HL-60 (cell line): Measurements from ENCODE around the gene AVPR1B.

Experiments
- DNase-seq, 2 experiments: peaks; one replicate each; pipeline ENCODE4 v3.0.0-alpha.2; 2010 to 2020; ENCODE audit warnings: low read depth in 1 of 2, low spot score in 1 of 2
- H3K27ac ChIP-seq: fragments of 250-450 bp; sonication (Bioruptor Pico); replicated peaks from 2 replicates; pipeline ENCODE4 v1.5.1; 2020; ENCODE audit warnings: mild to moderate bottlenecking, moderate library complexity
- H3K27me3 ChIP-seq: fragments of 250-450 bp; sonication (Bioruptor Pico); 2 replicates; pipeline ENCODE4 v1.5.1; 2021; ENCODE audit warnings: mild to moderate bottlenecking, moderate library complexity; ENCODE audit not compliant: insufficient read depth, poor library complexity, severe bottlenecking
- H3K4me3 ChIP-seq: replicated peaks from 2 replicates; pipeline ENCODE4 v1.5.1; 2011; ENCODE audit warnings: mild to moderate bottlenecking, control low read depth, low read length; ENCODE audit not compliant: insufficient read depth
- CTCF ChIP-seq: IDR thresholded peaks from one replicate; pipeline ENCODE4 v1.5.1; 2011; ENCODE audit warnings: low read length, control low read depth, inconsistent platforms; ENCODE audit not compliant: insufficient read depth
- GABPA ChIP-seq: IDR thresholded peaks from 2 replicates; pipeline ENCODE4 v1.6.1; 2012; ENCODE audit warnings: low read depth
- POLR2AphosphoS5 ChIP-seq: IDR thresholded peaks from 2 replicates; pipeline ENCODE4 v1.6.1; 2012; ENCODE audit warnings: low read depth
- SPI1 ChIP-seq: IDR thresholded peaks from 2 replicates; pipeline ENCODE4 v1.6.1; 2012; ENCODE audit warnings: low read depth, mild to moderate bottlenecking, borderline replicate concordance
- TF ChIP-seq, protein P1 (sequence below): IDR thresholded peaks from 2 replicates; pipeline ENCODE4 v1.6.1; 2012; ENCODE audit warnings: low read depth; ENCODE audit not compliant: insufficient replicate concordance

AVPR1B gene

GRCh38 chr1:206062464-206062863 is 54.7 kb downstream of the AVPR1B start:
- no peak for TF ChIP-seq CTCF
- TF ChIP-seq, protein P1, sequence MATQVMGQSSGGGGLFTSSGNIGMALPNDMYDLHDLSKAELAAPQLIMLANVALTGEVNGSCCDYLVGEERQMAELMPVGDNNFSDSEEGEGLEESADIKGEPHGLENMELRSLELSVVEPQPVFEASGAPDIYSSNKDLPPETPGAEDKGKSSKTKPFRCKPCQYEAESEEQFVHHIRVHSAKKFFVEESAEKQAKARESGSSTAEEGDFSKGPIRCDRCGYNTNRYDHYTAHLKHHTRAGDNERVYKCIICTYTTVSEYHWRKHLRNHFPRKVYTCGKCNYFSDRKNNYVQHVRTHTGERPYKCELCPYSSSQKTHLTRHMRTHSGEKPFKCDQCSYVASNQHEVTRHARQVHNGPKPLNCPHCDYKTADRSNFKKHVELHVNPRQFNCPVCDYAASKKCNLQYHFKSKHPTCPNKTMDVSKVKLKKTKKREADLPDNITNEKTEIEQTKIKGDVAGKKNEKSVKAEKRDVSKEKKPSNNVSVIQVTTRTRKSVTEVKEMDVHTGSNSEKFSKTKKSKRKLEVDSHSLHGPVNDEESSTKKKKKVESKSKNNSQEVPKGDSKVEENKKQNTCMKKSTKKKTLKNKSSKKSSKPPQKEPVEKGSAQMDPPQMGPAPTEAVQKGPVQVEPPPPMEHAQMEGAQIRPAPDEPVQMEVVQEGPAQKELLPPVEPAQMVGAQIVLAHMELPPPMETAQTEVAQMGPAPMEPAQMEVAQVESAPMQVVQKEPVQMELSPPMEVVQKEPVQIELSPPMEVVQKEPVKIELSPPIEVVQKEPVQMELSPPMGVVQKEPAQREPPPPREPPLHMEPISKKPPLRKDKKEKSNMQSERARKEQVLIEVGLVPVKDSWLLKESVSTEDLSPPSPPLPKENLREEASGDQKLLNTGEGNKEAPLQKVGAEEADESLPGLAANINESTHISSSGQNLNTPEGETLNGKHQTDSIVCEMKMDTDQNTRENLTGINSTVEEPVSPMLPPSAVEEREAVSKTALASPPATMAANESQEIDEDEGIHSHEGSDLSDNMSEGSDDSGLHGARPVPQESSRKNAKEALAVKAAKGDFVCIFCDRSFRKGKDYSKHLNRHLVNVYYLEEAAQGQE, result no peak
- Histone ChIP-seq H3K27ac (no peak overlapping the region), H3K4me3 (no peak overlapping the region), H3K27me3 (no peaks in the 10 kb centered on the region)
- DNase-seq, result no peak

DNA sequence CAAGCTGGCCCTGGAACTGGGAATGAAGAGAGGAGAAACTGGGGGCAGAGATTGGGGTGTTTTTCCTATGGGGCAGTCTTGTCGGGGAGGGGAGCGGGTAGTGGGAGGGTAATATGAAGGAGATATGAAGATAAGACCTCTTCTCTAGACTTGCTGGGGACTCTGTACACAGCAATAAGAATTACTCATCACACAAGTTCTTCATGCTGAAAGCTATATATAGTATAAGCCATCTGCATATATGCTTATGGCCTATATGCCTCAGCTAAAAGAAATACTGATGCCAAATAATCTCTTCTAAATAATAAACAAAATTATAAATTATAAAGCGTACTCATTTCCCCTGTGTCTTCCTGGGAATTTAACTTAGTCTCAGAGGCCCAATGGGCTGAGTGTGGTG is 56.3 kb downstream of the AVPR1B start:
- no peak overlapping the region for H3K4me3 ChIP-seq
- no peaks in the 10 kb centered on the region for H3K27me3 ChIP-seq
- DNase-seq, result no peak
- no peak for TF ChIP-seq GABPA
- TF ChIP-seq, protein P1, result no peak
- no peak for TF ChIP-seq SPI1
- TF ChIP-seq CTCF, result no peak
- no peak for TF ChIP-seq POLR2AphosphoS5
- no peak overlapping the region for H3K27ac ChIP-seq
